ENCODE results near the gene CMC2. TPM values are rescaled to one million over a fixed set of nuclear protein-coding genes. Genes with fewer than 3 reads are reported as not detected.

CMC2 gene
- total RNA-seq, 1 experiment from 2014 or later = 288 TPM

- no peak for DNase-seq (ENCODE audit: low spot score)
Measured at GRCh38 chr16:81003064-81003463, 3.6 kb downstream of the CMC2 start.

- no peak for DNase-seq (ENCODE audit: low spot score)
Measured at GRCh38 chr16:81001330-81001729, 5.4 kb downstream of the CMC2 start.

GRCh38 chr16:81000873-81001272 is 5.8 kb downstream of the CMC2 start:
- no peak for DNase-seq (ENCODE audit: low spot score)

GRCh38 chr16:80997964-80998620 is 8.6 kb downstream of the CMC2 start:
- no peak for DNase-seq (ENCODE audit: low spot score)

GRCh38 chr16:80997139-80997798 is 9.4 kb downstream of the CMC2 start:
- DNase-seq (ENCODE audit: low spot score) = no peak

GRCh38 chr16:80996688-80997138 is 10.0 kb downstream of the CMC2 start:
- DNase-seq (ENCODE audit: low spot score) = no peak

- DNase-seq (ENCODE audit: low spot score) = no peak
Measured at GRCh38 chr16:80994451-80994850, 12.2 kb downstream of the CMC2 start.

GRCh38 chr16:80993834-80994233 is 12.9 kb downstream of the CMC2 start:
- no peak for DNase-seq (ENCODE audit: low spot score)

GRCh38 chr16:80993307-80993706 is 13.4 kb downstream of the CMC2 start:
- peak; percentile 82 for DNase-seq (ENCODE audit: low spot score)

- DNase-seq (ENCODE audit: low spot score) = no peak
Measured at GRCh38 chr16:80992676-80993293, 13.9 kb downstream of the CMC2 start.

GRCh38 chr16:80991792-80992430 is 14.8 kb downstream of the CMC2 start:
- no peak for DNase-seq (ENCODE audit: low spot score)

- no peak for DNase-seq (ENCODE audit: low spot score)
Measured at GRCh38 chr16:80990978-80991377, 15.7 kb downstream of the CMC2 start.

- no peak for DNase-seq (ENCODE audit: low spot score)
Measured at GRCh38 chr16:80990577-80990976, 16.1 kb downstream of the CMC2 start.

- no peak for DNase-seq (ENCODE audit: low spot score)
Measured at GRCh38 chr16:80989801-80990200, 16.9 kb downstream of the CMC2 start.

- no peak for DNase-seq (ENCODE audit: low spot score)
Measured at GRCh38 chr16:80988756-80989155, 17.9 kb downstream of the CMC2 start.

GRCh38 chr16:80986557-80986956 is 20.1 kb downstream of the CMC2 start:
- DNase-seq (ENCODE audit: low spot score) = no peak

- DNase-seq (ENCODE audit: low spot score) = no peak
Measured at GRCh38 chr16:80985611-80986010, 21.1 kb downstream of the CMC2 start.

GRCh38 chr16:80984124-80984892 is 22.4 kb downstream of the CMC2 start:
- DNase-seq (ENCODE audit: low spot score) = no peak

GRCh38 chr16:80982646-80983045 is 24.0 kb downstream of the CMC2 start:
- no peak for DNase-seq (ENCODE audit: low spot score)

- no peak for DNase-seq (ENCODE audit: low spot score)
Measured at GRCh38 chr16:80981103-80981502, 25.6 kb downstream of the CMC2 start.

GRCh38 chr16:80976946-80977345 is 29.7 kb downstream of the CMC2 start:
- DNase-seq (ENCODE audit: low spot score) = no peak
